H1 (cell line): ENCODE data around the gene CD300C. TPM values are rescaled to one million over a fixed set of nuclear protein-coding genes. Genes with fewer than 3 reads are reported as not detected.

Experiments
- JUND ChIP-seq: IDR thresholded peaks from 2 replicates; pipeline ENCODE4 v1.6.1; 2011; ENCODE audit warnings: mild to moderate bottlenecking, improper control_type of control experiment, low read length
- RNF2 ChIP-seq: fragments of 200-900, 300-1000 bp; sonication (generic); IDR thresholded peaks from 2 replicates; pipeline ENCODE4 v1.7.1; 2016; ENCODE audit warnings: borderline replicate concordance, low read depth, mild to moderate bottlenecking, antibody characterized with exemption, low read length; ENCODE audit not compliant: poor library complexity, severe bottlenecking; ENCODE audit errors: missing control alignments
- polyA plus RNA-seq, 7 experiments: library from polyadenylated mRNA; depleted of rRNA in 3 of 7; stranded (reverse) in 5 of 7; unstranded in 2 of 7; fragments of >200 nt in 5 of 7; fragments of 200-250 nt in 2 of 7; gene quantifications; 1 replicate in 5 of 7; 2 replicates in 1 of 7; 4 replicates in 1 of 7; pipeline versions ENCODE4 v1.2.1 to v1.2.3, GENCODE V29; 2011 to 2013; ENCODE audit warnings: missing spikeins in 2 of 7, mixed read lengths in 2 of 7
- total RNA-seq: library from RNA; stranded (reverse); fragmentation: NEBNext Ultra II Directional; extraction: Animal tissue kit (Norgen Biotek cat#: 25700); gene quantifications from 2 replicates; pipeline ENCODE4 v1.2.1, GENCODE V29; 2021
- TF ChIP-seq, protein P1 (sequence below), 3 experiments: IDR thresholded peaks; 1 replicate in 2 of 3; 2 replicates in 1 of 3; pipeline versions ENCODE4 v1.5.1 to v1.6.1; 2011; ENCODE audit warnings: low read length in 3 of 3, mild to moderate bottlenecking in 3 of 3, inconsistent platforms in 2 of 3, low read depth in 1 of 3, moderate library complexity in 1 of 3; ENCODE audit not compliant: insufficient read depth in 1 of 3; ENCODE audit errors: control extremely low read depth in 1 of 3
- TF ChIP-seq, protein P2 (sequence below): IDR thresholded peaks from 2 replicates; pipeline ENCODE4 v1.6.1; 2012; ENCODE audit warnings: low read length, inconsistent platforms
- TF ChIP-seq, protein P3 (sequence below): IDR thresholded peaks from 2 replicates; pipeline ENCODE4 v1.6.1; 2011; ENCODE audit warnings: low read length, improper control_type of control experiment

The CD300C gene
- total and polyA plus RNA-seq, 2 of the 8 experiments (the other 6 are each of a cell fraction or from before 2014, with no cell fraction given), result not detected

DNA sequence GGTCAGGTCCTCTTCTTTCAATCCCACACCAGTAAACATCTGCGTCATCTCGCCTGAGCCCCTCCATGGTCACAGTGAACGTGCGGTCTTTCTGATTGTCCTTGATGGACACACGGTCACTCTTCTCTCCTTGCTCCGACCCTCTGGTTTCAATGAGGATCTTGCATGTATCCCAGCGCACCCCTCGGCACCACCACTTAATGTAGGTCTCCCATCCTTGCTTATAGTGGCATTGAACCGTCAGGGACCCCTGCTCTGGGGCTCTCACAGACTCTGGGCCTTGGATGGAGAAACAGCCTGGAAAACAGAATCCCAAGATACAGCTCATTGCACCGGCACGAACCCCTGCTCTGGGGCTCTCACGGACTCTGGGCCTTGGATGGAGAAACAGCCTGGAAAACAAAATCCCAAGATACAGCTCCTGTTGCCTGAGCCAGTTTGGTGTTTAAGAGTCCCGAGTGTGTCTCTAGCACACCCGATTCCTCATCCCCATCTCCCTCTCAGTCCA is 20.1 kb downstream of the CD300C start (continued):
- TF ChIP-seq, protein P1, sequence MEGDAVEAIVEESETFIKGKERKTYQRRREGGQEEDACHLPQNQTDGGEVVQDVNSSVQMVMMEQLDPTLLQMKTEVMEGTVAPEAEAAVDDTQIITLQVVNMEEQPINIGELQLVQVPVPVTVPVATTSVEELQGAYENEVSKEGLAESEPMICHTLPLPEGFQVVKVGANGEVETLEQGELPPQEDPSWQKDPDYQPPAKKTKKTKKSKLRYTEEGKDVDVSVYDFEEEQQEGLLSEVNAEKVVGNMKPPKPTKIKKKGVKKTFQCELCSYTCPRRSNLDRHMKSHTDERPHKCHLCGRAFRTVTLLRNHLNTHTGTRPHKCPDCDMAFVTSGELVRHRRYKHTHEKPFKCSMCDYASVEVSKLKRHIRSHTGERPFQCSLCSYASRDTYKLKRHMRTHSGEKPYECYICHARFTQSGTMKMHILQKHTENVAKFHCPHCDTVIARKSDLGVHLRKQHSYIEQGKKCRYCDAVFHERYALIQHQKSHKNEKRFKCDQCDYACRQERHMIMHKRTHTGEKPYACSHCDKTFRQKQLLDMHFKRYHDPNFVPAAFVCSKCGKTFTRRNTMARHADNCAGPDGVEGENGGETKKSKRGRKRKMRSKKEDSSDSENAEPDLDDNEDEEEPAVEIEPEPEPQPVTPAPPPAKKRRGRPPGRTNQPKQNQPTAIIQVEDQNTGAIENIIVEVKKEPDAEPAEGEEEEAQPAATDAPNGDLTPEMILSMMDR (IDR thresholded peaks at IDR 0.05; ENCODE audit: control extremely low read depth in 1 of 3, insufficient read depth in 1 of 3, low read depth in 1 of 3, low read length in 3 of 3), result no peak
- TF ChIP-seq RNF2, result no peak
- TF ChIP-seq JUND, result no peak
- TF ChIP-seq, protein P2, sequence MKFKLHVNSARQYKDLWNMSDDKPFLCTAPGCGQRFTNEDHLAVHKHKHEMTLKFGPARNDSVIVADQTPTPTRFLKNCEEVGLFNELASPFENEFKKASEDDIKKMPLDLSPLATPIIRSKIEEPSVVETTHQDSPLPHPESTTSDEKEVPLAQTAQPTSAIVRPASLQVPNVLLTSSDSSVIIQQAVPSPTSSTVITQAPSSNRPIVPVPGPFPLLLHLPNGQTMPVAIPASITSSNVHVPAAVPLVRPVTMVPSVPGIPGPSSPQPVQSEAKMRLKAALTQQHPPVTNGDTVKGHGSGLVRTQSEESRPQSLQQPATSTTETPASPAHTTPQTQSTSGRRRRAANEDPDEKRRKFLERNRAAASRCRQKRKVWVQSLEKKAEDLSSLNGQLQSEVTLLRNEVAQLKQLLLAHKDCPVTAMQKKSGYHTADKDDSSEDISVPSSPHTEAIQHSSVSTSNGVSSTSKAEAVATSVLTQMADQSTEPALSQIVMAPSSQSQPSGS, result no peak
- TF ChIP-seq, protein P3, sequence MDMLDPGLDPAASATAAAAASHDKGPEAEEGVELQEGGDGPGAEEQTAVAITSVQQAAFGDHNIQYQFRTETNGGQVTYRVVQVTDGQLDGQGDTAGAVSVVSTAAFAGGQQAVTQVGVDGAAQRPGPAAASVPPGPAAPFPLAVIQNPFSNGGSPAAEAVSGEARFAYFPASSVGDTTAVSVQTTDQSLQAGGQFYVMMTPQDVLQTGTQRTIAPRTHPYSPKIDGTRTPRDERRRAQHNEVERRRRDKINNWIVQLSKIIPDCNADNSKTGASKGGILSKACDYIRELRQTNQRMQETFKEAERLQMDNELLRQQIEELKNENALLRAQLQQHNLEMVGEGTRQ, result no peak
